ENCODE measurements around the gene CEMIP.

GRCh38 chr15:80923668-80924067, 144.5 kb downstream of the CEMIP start:
- TF ChIP-seq, protein P1, sequence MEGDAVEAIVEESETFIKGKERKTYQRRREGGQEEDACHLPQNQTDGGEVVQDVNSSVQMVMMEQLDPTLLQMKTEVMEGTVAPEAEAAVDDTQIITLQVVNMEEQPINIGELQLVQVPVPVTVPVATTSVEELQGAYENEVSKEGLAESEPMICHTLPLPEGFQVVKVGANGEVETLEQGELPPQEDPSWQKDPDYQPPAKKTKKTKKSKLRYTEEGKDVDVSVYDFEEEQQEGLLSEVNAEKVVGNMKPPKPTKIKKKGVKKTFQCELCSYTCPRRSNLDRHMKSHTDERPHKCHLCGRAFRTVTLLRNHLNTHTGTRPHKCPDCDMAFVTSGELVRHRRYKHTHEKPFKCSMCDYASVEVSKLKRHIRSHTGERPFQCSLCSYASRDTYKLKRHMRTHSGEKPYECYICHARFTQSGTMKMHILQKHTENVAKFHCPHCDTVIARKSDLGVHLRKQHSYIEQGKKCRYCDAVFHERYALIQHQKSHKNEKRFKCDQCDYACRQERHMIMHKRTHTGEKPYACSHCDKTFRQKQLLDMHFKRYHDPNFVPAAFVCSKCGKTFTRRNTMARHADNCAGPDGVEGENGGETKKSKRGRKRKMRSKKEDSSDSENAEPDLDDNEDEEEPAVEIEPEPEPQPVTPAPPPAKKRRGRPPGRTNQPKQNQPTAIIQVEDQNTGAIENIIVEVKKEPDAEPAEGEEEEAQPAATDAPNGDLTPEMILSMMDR (IDR thresholded peaks at IDR 0.05): no peak
- TF ChIP-seq POLR2A (IDR thresholded peaks at IDR 0.05): no peak

Data from lower leg skin (tissue), 3 donors.